GM18508 (cell line): ENCODE results near the gene PIK3R6.

ENCODE experiments used
- ATAC-seq: cut with Tn5 transposase; IDR thresholded peaks from one replicate; pipeline ENCODE4 v1.9.1; 2021; ENCODE audit warnings: moderate number of reproducible peaks; ENCODE audit not compliant: insufficient read depth, unreplicated experiment

PIK3R6 gene

GRCh38 chr17:8757189-8757588, 110.3 kb downstream of the PIK3R6 start:
- no peak for ATAC-seq

GRCh38 chr17:8755590-8756255, 111.8 kb downstream of the PIK3R6 start:
- no peak for ATAC-seq

GRCh38 chr17:8754890-8755289, 112.6 kb downstream of the PIK3R6 start:
- no peak for ATAC-seq

GRCh38 chr17:8753976-8754440, 113.5 kb downstream of the PIK3R6 start:
- ATAC-seq, result no peak

- no peak for ATAC-seq
Observed at GRCh38 chr17:8753136-8753975, 114.1 kb downstream of the PIK3R6 start.
